Fibroblast of lung (primary cell): ENCODE measurements around the gene VIPR2.

Source experiments
- CTCF ChIP-seq, 2 donors: IDR thresholded peaks in 1 of 2; conservative IDR thresholded peaks in 1 of 2; 1 replicate in 1 of 2; 2 replicates in 1 of 2; pipeline ENCODE4 v1.5.1; 2011 to 2012; ENCODE audit warnings: low read length in 2 of 2, control low read depth in 1 of 2, inconsistent platforms in 1 of 2, low read depth in 1 of 2, mild to moderate bottlenecking in 1 of 2
- EZH2 ChIP-seq: IDR thresholded peaks from 2 replicates; pipeline ENCODE4 v1.5.1; 2012; ENCODE audit warnings: low read length, control low read depth, mild to moderate bottlenecking; ENCODE audit errors: missing control alignments

GRCh38 chr7:159042103-159042502, 102.6 kb downstream of the VIPR2 start:
- no peak for TF ChIP-seq EZH2
- TF ChIP-seq CTCF (conservative IDR thresholded peaks at IDR 0.05 in 1 of 2, IDR thresholded peaks at IDR 0.05 in 1 of 2; ENCODE audit: low read depth in 1 of 2, low read length in 2 of 2), result no peak
